Activated B cell treated with CpG ODN at 0.5 μM for 24 hours (primary cell): ENCODE data around the gene ATG101. TPM values are rescaled to one million over a fixed set of nuclear protein-coding genes. Genes with fewer than 3 reads are reported as not detected.
A peak's percentile ranks its signal among the peaks of the same experiment; 100 is the strongest.

ENCODE experiments used
- ATAC-seq: fragments of 200-7000 bp; cut with Tn5 transposase; one replicate; pipeline ENCODE4 v1.10.0; 2021; ENCODE audit warnings: low read depth, mild to moderate bottlenecking, moderate library complexity
- CTCF ChIA-PET: fragments of 350-600 bp; sonication (Branson Sonifier 250); formaldehyde crosslinking; loops from one replicate; lab custom pipeline; 2021; ENCODE audit warnings: antibody characterized with exemption; lab: Charles Lee
- POLR2A ChIA-PET: fragments of 350-600 bp; sonication (Branson Sonifier 250); formaldehyde crosslinking; loops from one replicate; lab custom pipeline; 2021; ENCODE audit warnings: antibody characterized with exemption; lab: Charles Lee
- DNase-seq: peaks from one replicate; pipeline ENCODE4 v3.0.0; 2022
- H3K27ac Mint-ChIP-seq: one replicate; pipeline ENCODE4 v1.8.0; 2020; ENCODE audit warnings: mixed read lengths
- H3K27me3 Mint-ChIP-seq: one replicate; pipeline ENCODE4 v1.8.0; 2021; ENCODE audit warnings: mixed read lengths
- H3K36me3 Mint-ChIP-seq: one replicate; pipeline ENCODE4 v1.8.0; 2021; ENCODE audit warnings: low read depth, mixed read lengths
- H3K4me1 Mint-ChIP-seq: one replicate; pipeline ENCODE4 v1.8.0; 2021; ENCODE audit warnings: mixed read lengths
- H3K4me3 Mint-ChIP-seq: one replicate; pipeline ENCODE4 v1.8.0; 2020; ENCODE audit warnings: mild to moderate bottlenecking, mixed read lengths
- H3K9me3 Mint-ChIP-seq: one replicate; pipeline ENCODE4 v1.8.0; 2020; ENCODE audit warnings: mixed read lengths
- CTCF ChIP-seq: fragments of 200-600 bp; IDR thresholded peaks from one replicate; pipeline ENCODE4 v1.8.0; 2022; ENCODE audit warnings: antibody characterized with exemption, mild to moderate bottlenecking
- intact Hi-C: fragments of 100-400 bp; cut with micrococcal nuclease; formaldehyde crosslinking; loops from one replicate; pipeline ENCODE4 v1.15.1; 2024
- total RNA-seq: library from RNA; stranded (reverse); gene quantifications from 2 replicates; pipeline ENCODE4 v1.2.3, GENCODE V29; 2022

The ATG101 gene
- total RNA-seq, 1 donor from 2014 or later: 25.6 TPM

GRCh38 chr12:52119398-52120254 lies 49.8 kb downstream of the ATG101 start:
- ChIA-PET POLR2A (interaction anchor here (0.5 to 4.2 kb wide), 3 partner anchors 68 to 94 kb away, joined by 4 to 37 read pairs (median 9); partner anchors contain the start of gene NR4A1), CTCF (interaction anchor here (0.9 to 5.1 kb wide), 4 partner anchors 36 to 96 kb away, joined by 3 to 191 read pairs (median 28); partner anchors contain the start of gene ATG101)
- no peak overlapping the region for H3K4me3 Mint-ChIP-seq

GRCh38 chr12:52120951-52121823 lies 51.4 kb downstream of the ATG101 start:
- no peak for ATAC-seq
- no peak for DNase-seq
- no peak overlapping the region for H3K4me3 Mint-ChIP-seq
- CTCF ChIA-PET: interaction anchor here (0.8 to 6.0 kb wide), 13 partner anchors 16 to 128 kb away, joined by 3 to 67 read pairs (median 5); no protein-coding TSS in a partner anchor
- no peaks in the 10 kb centered on the region for H3K36me3 Mint-ChIP-seq
- no peak for TF ChIP-seq CTCF
- POLR2A ChIA-PET: interaction anchor here (0.7 kb wide), 1 partner anchor 70 kb away, joined by 3 read pairs; the partner anchor contains the start of gene NR4A1
- intact Hi-C loops: no loop called here
- H3K9me3 Mint-ChIP-seq: no peaks in the 10 kb centered on the region
- H3K4me1 Mint-ChIP-seq: peaks cover 56% of the 10 kb centered on the region
- no peak overlapping the region for H3K27ac Mint-ChIP-seq
- H3K27me3 Mint-ChIP-seq: peaks cover 6% of the 10 kb centered on the region

More at GRCh38 chr12:52119398-52120254, 49.8 kb downstream of the ATG101 start:
- TF ChIP-seq CTCF: no peak
- peaks cover 58% of the 10 kb centered on the region for H3K4me1 Mint-ChIP-seq
- ATAC-seq: no peak
- H3K9me3 Mint-ChIP-seq: no peaks in the 10 kb centered on the region
- intact Hi-C loops: loop anchor here (2.0 to 5.0 kb wide), 3 partner anchors 87 to 527 kb away; partner anchors contain the start of gene SCN8A
- H3K27ac Mint-ChIP-seq: peak overlapping the region; percentile 89
- H3K27me3 Mint-ChIP-seq: no peaks in the 10 kb centered on the region
- H3K36me3 Mint-ChIP-seq: no peaks in the 10 kb centered on the region
- no peak for DNase-seq

GRCh38 chr12:52121824-52122539 lies 52.2 kb downstream of the ATG101 start:
- no peaks in the 10 kb centered on the region for H3K9me3 Mint-ChIP-seq
- ATAC-seq (no peak), DNase-seq (peak; percentile 56)
- peaks cover 11% of the 10 kb centered on the region for H3K27me3 Mint-ChIP-seq
- no peak overlapping the region for H3K4me3 Mint-ChIP-seq
- POLR2A ChIA-PET: interaction anchor here (0.7 kb wide), 1 partner anchor 71 kb away, joined by 3 read pairs; the partner anchor contains the start of gene NR4A1
- CTCF ChIA-PET: interaction anchor here (0.8 to 6.0 kb wide), 13 partner anchors 17 to 129 kb away, joined by 3 to 67 read pairs (median 5); no protein-coding TSS in a partner anchor
- TF ChIP-seq CTCF: no peak
- peaks cover 48% of the 10 kb centered on the region for H3K4me1 Mint-ChIP-seq
- H3K27ac Mint-ChIP-seq: no peak overlapping the region
- intact Hi-C loops: loop anchor here (1.0 kb wide), 3 partner anchors 39 to 129 kb away; no protein-coding TSS in a partner anchor
- no peaks in the 10 kb centered on the region for H3K36me3 Mint-ChIP-seq

GRCh38 chr12:52122540-52122871 lies 52.7 kb downstream of the ATG101 start:
- ATAC-seq (no peak), DNase-seq (no peak)
- peaks cover 43% of the 10 kb centered on the region for H3K4me1 Mint-ChIP-seq
- no peak overlapping the region for H3K27ac Mint-ChIP-seq
- H3K4me3 Mint-ChIP-seq: no peak overlapping the region
- H3K36me3 Mint-ChIP-seq: no peaks in the 10 kb centered on the region
- H3K9me3 Mint-ChIP-seq: no peaks in the 10 kb centered on the region
- TF ChIP-seq CTCF: no peak
- peaks cover 14% of the 10 kb centered on the region for H3K27me3 Mint-ChIP-seq
- ChIA-PET POLR2A (no interaction called here), CTCF (interaction anchor here (1.4 to 6.0 kb wide), 3 partner anchors 38 to 96 kb away, joined by 3 to 67 read pairs (median 6); no protein-coding TSS in a partner anchor)
- intact Hi-C loops: loop anchor here (1.0 kb wide), 3 partner anchors 39 to 129 kb away; no protein-coding TSS in a partner anchor
